H1 (cell line): ENCODE results near the gene WDSUB1. TPM values are rescaled to one million over a fixed set of nuclear protein-coding genes. Genes with fewer than 3 reads are reported as not detected.

ENCODE experiments used
- CTCF ChIA-PET: fragments of 300-600 bp; sonication (Branson Sonifier 250); formaldehyde crosslinking; loops from one replicate; lab custom pipeline; 2021; ENCODE audit not compliant: partially characterized antibody; lab: Charles Lee
- POLR2A ChIA-PET: fragments of 300-600 bp; sonication (Branson Sonifier 250); formaldehyde crosslinking; loops from one replicate; lab custom pipeline; 2021; ENCODE audit warnings: inconsistent platforms; ENCODE audit not compliant: partially characterized antibody; lab: Charles Lee
- DNase-seq, 2 experiments: peaks; one replicate each; pipeline versions ENCODE4 v3.0.0 to v3.0.0-alpha.2; 2010 to 2022; ENCODE audit warnings: low spot score in 2 of 2, low read depth in 1 of 2, mixed read lengths in 1 of 2
- FAIRE-seq: peaks from 2 replicates; lab custom pipeline; 2011; peaks lifted over from hg19 to GRCh38; lab: Jason Lieb, UNC
- H2AFZ ChIP-seq: 2 replicates; pipeline ENCODE4 v1.8.1; 2012; ENCODE audit warnings: low read length, inconsistent platforms
- H2AK5ac ChIP-seq: 2 replicates; pipeline ENCODE4 v1.6.1; 2013; ENCODE audit warnings: low read depth, low read length
- H2BK120ac ChIP-seq: replicated peaks from 2 replicates; pipeline ENCODE3; 2013; ENCODE audit warnings: low read depth, low read length, inconsistent platforms
- H2BK12ac ChIP-seq: 2 replicates; pipeline ENCODE4 v1.6.1; 2013; ENCODE audit warnings: low read depth, low read length
- H2BK15ac ChIP-seq: 2 replicates; pipeline ENCODE4 v1.6.1; 2013; ENCODE audit warnings: low read length
- H2BK20ac ChIP-seq: 2 replicates; pipeline ENCODE4 v1.6.1; 2013; ENCODE audit warnings: low read length
- H2BK5ac ChIP-seq: 2 replicates; pipeline ENCODE4 v1.6.1; 2013; ENCODE audit warnings: low read depth, low read length
- H3K14ac ChIP-seq: 2 replicates; pipeline ENCODE4 v1.6.1; 2013; ENCODE audit warnings: inconsistent platforms; ENCODE audit not compliant: insufficient read length
- H3K18ac ChIP-seq: 2 replicates; pipeline ENCODE4 v1.6.1; 2013; ENCODE audit warnings: low read length; ENCODE audit errors: extremely low read depth
- H3K23ac ChIP-seq: 2 replicates; pipeline ENCODE4 v1.6.1; 2013; ENCODE audit warnings: inconsistent platforms; ENCODE audit not compliant: insufficient read length
- H3K23me2 ChIP-seq: 2 replicates; pipeline ENCODE4 v1.6.1; 2013; ENCODE audit warnings: low read depth, low read length
- H3K27ac ChIP-seq: 2 replicates; pipeline ENCODE4 v1.6.1; 2011; ENCODE audit warnings: low read depth, low read length, inconsistent platforms
- H3K27me3 ChIP-seq, 4 experiments: replicated peaks in 1 of 4; 1 replicate in 1 of 4; 2 replicates in 3 of 4; pipeline versions ENCODE4 v1.6.1 to v1.8.1; 2011 to 2013; ENCODE audit warnings: low read length in 3 of 4, mild to moderate bottlenecking in 3 of 4, inconsistent platforms in 2 of 4, mixed read lengths in 2 of 4, moderate library complexity in 1 of 4; ENCODE audit not compliant: control insufficient read depth in 3 of 4, insufficient read depth in 3 of 4; ENCODE audit errors: extremely low read depth in 1 of 4
- H3K36me3 ChIP-seq, 4 experiments: 2 replicates each; pipeline versions ENCODE4 v1.6.1 to v1.8.1; 2011 to 2013; ENCODE audit warnings: mild to moderate bottlenecking in 4 of 4, low read length in 3 of 4, moderate library complexity in 2 of 4, control low read depth in 1 of 4, inconsistent platforms in 1 of 4; ENCODE audit not compliant: insufficient read depth in 4 of 4, control insufficient read depth in 2 of 4
- H3K4ac ChIP-seq: replicated peaks from 2 replicates; pipeline ENCODE3; 2013; ENCODE audit warnings: low read length, low read depth, mixed read lengths, inconsistent platforms; ENCODE audit not compliant: insufficient read length
- H3K4me1 ChIP-seq, 4 experiments: replicated peaks in 1 of 4; 1 replicate in 1 of 4; 2 replicates in 3 of 4; pipeline versions ENCODE4 v1.6.1 to v1.8.1; 2011 to 2013; ENCODE audit warnings: low read length in 3 of 4, inconsistent platforms in 2 of 4, mixed read lengths in 1 of 4; ENCODE audit not compliant: insufficient read depth in 4 of 4, control insufficient read depth in 3 of 4
- H3K4me2 ChIP-seq, 2 experiments: 2 replicates each; pipeline versions ENCODE4 v1.6.1 to v1.8.1; 2011 to 2013; ENCODE audit warnings: low read depth in 2 of 2, low read length in 2 of 2, control low read depth in 1 of 2, inconsistent platforms in 1 of 2, mild to moderate bottlenecking in 1 of 2; ENCODE audit not compliant: insufficient read depth in 1 of 2
- H3K4me3 ChIP-seq, 4 experiments: fragments of 200-600, 300-600 bp in 1 of 4; sonication (generic), shearing (Covaris generic), sonication (Bioruptor Twin) in 1 of 4; 2 replicates each; pipeline versions ENCODE4 v1.5.1 to v1.8.1; 2011 to 2016; ENCODE audit warnings: low read length in 4 of 4, low read depth in 3 of 4, control low read depth in 2 of 4, inconsistent platforms in 2 of 4, mild to moderate bottlenecking in 2 of 4, mixed read lengths in 1 of 4, moderate library complexity in 1 of 4; ENCODE audit not compliant: insufficient read depth in 2 of 4; ENCODE audit errors: extremely low read depth in 1 of 4
- H3K56ac ChIP-seq: replicated peaks from 2 replicates; pipeline ENCODE3; 2013; ENCODE audit warnings: low read depth, mild to moderate bottlenecking, mixed read lengths, low read length, inconsistent platforms; ENCODE audit not compliant: insufficient read length
- H3K79me1 ChIP-seq: 2 replicates; pipeline ENCODE4 v1.6.1; 2013; ENCODE audit warnings: low read depth, low read length, control low read depth
- H3K79me2 ChIP-seq, 2 experiments: 2 replicates each; pipeline versions ENCODE4 v1.6.1 to v1.8.1; 2012 to 2013; ENCODE audit warnings: low read length in 2 of 2, mild to moderate bottlenecking in 2 of 2, inconsistent platforms in 1 of 2; ENCODE audit not compliant: insufficient read depth in 2 of 2, control insufficient read depth in 1 of 2
- H3K9ac ChIP-seq, 4 experiments: replicated peaks in 1 of 4; 1 replicate in 1 of 4; 2 replicates in 3 of 4; pipeline versions ENCODE4 v1.6.1 to v1.8.1; 2011 to 2013; ENCODE audit warnings: low read depth in 3 of 4, low read length in 3 of 4, control low read depth in 2 of 4, mild to moderate bottlenecking in 2 of 4, moderate library complexity in 2 of 4, inconsistent platforms in 1 of 4; ENCODE audit errors: extremely low read depth in 1 of 4
- H3K9me3 ChIP-seq, 2 experiments: 2 replicates each; pipeline versions ENCODE4 v1.6.1 to v1.8.1; 2012 to 2013; ENCODE audit warnings: mild to moderate bottlenecking in 2 of 2, moderate library complexity in 2 of 2, control low read depth in 1 of 2, inconsistent platforms in 1 of 2, low read depth in 1 of 2, low read length in 1 of 2, mixed read lengths in 1 of 2; ENCODE audit not compliant: insufficient read depth in 2 of 2
- H4K20me1 ChIP-seq, 2 experiments: replicated peaks in 1 of 2; 2 replicates each; pipeline versions ENCODE3 to v1.8.1; 2011 to 2013; ENCODE audit warnings: inconsistent platforms in 2 of 2, low read length in 2 of 2, mild to moderate bottlenecking in 1 of 2; ENCODE audit not compliant: insufficient read depth in 2 of 2, control insufficient read depth in 1 of 2
- H4K5ac ChIP-seq: 2 replicates; pipeline ENCODE4 v1.6.1; 2013; ENCODE audit warnings: low read length, low read depth, mixed read lengths, inconsistent platforms; ENCODE audit not compliant: insufficient read length
- H4K8ac ChIP-seq: 2 replicates; pipeline ENCODE4 v1.8.0; 2013; ENCODE audit warnings: mild to moderate bottlenecking, moderate library complexity, low read length, inconsistent platforms; ENCODE audit not compliant: insufficient read depth; ENCODE audit errors: extremely low read depth
- H4K91ac ChIP-seq: replicated peaks from 2 replicates; pipeline ENCODE3; 2013; ENCODE audit warnings: low read length, mixed read lengths, inconsistent platforms; ENCODE audit not compliant: insufficient read length
- ATF3 ChIP-seq: IDR thresholded peaks from 2 replicates; pipeline ENCODE4 v1.6.1; 2011; ENCODE audit warnings: low read depth, mild to moderate bottlenecking, low read length; ENCODE audit not compliant: insufficient read depth
- EGR1 ChIP-seq: IDR thresholded peaks from 2 replicates; pipeline ENCODE4 v1.6.1; 2011; ENCODE audit warnings: low read depth, low read length, borderline replicate concordance
- HDAC6 ChIP-seq: IDR thresholded peaks from one replicate; pipeline ENCODE4 v1.7.1; 2012; ENCODE audit warnings: low read depth, mild to moderate bottlenecking, inconsistent platforms, low read length, moderate library complexity
- KDM1A ChIP-seq: fragments of 200-600, 300-600 bp; sonication (generic); IDR thresholded peaks from 2 replicates; pipeline ENCODE4 v1.7.1; 2016; ENCODE audit warnings: mild to moderate bottlenecking, low read length, borderline replicate concordance
- NANOG ChIP-seq: IDR thresholded peaks from 2 replicates; pipeline ENCODE4 v1.6.1; 2011; ENCODE audit warnings: low read length, low read depth, mild to moderate bottlenecking, inconsistent platforms; ENCODE audit not compliant: insufficient read depth, poor library complexity, severe bottlenecking
- RXRA ChIP-seq: IDR thresholded peaks from 2 replicates; pipeline ENCODE4 v1.6.1; 2011; ENCODE audit warnings: low read depth, mild to moderate bottlenecking, low read length, moderate library complexity; ENCODE audit not compliant: insufficient read depth
- SUZ12 ChIP-seq: fragments of 200-600 bp; sonication (generic); IDR thresholded peaks from 2 replicates; pipeline ENCODE4 v1.6.1; 2012; ENCODE audit warnings: mild to moderate bottlenecking, inconsistent platforms, low read length, moderate library complexity, mixed read lengths
- WGBS, 2 experiments: shearing (Covaris generic) in 1 of 2; methylation state at CpG; one replicate each; pipeline versions ENCODE4 v1.1.6 to v1.1.7; 2013 to 2015; ENCODE audit warnings: low lambda C conversion rate in 2 of 2, mixed read lengths in 2 of 2, inconsistent platforms in 1 of 2, low coverage in 1 of 2, missing lambda C conversion rate in 1 of 2; ENCODE audit not compliant: insufficient replicate concordance in 2 of 2, insufficient coverage in 1 of 2, insufficient read length in 1 of 2; ENCODE audit errors: extremely low coverage in 1 of 2, missing lambda C conversion rate in 1 of 2; 5-methylcytosine and 5-hydroxymethylcytosine counted together
- polyA plus RNA-seq, 7 experiments: library from polyadenylated mRNA; depleted of rRNA in 3 of 7; stranded (reverse) in 5 of 7; unstranded in 2 of 7; fragments of >200 nt in 5 of 7; fragments of 200-250 nt in 2 of 7; gene quantifications; 1 replicate in 5 of 7; 2 replicates in 1 of 7; 4 replicates in 1 of 7; pipeline versions ENCODE4 v1.2.1 to v1.2.3, GENCODE V29; 2011 to 2013; ENCODE audit warnings: missing spikeins in 2 of 7, mixed read lengths in 2 of 7
- total RNA-seq: library from RNA; stranded (reverse); fragmentation: NEBNext Ultra II Directional; extraction: Animal tissue kit (Norgen Biotek cat#: 25700); gene quantifications from 2 replicates; pipeline ENCODE4 v1.2.1, GENCODE V29; 2021

Gene WDSUB1
- total and polyA plus RNA-seq, 2 of the 8 experiments (the other 6 are each of a cell fraction or from before 2014, with no cell fraction given) = 5.5 to 8.0 TPM

- H3K79me2 ChIP-seq = no peaks in the 10 kb centered on the region
- no peak overlapping the region for H4K91ac ChIP-seq
- H3K18ac ChIP-seq = no peak overlapping the region
- H2AK5ac ChIP-seq = no peak overlapping the region
- H2BK15ac ChIP-seq = no peak overlapping the region
- no peak overlapping the region for H3K4ac ChIP-seq
- no peak for FAIRE-seq
- WGBS, 2 experiments = 68% methylated on average over 3 of the region's 3 CpGs; no CpG with 5 or more reads in 1 of the 2 experiments
- H3K14ac ChIP-seq = no peak overlapping the region
- no peak overlapping the region for H3K9ac ChIP-seq
- no peak overlapping the region for H3K4me3 ChIP-seq
- POLR2A ChIA-PET = no interaction called here
- no peaks in the 10 kb centered on the region; a peak in 1 of 7 replicates for H3K27me3 ChIP-seq
- H3K36me3 ChIP-seq = peaks cover 0 to 6% (median 1%) of the 10 kb centered on the region in 4 experiments; a peak in 1 of 8 replicates
- H3K9me3 ChIP-seq = no peaks in the 10 kb centered on the region
- no peaks in the 10 kb centered on the region for H3K23me2 ChIP-seq
- H2BK120ac ChIP-seq = no peak overlapping the region
- no peak overlapping the region for H2BK5ac ChIP-seq
- no peak overlapping the region for H3K56ac ChIP-seq
- no peak overlapping the region for H2BK12ac ChIP-seq
- H3K79me1 ChIP-seq = no peaks in the 10 kb centered on the region
- H4K5ac ChIP-seq = no peak overlapping the region
- no peak overlapping the region for H2AFZ ChIP-seq
- TF ChIP-seq HDAC6 (no peak), SUZ12 (no peak), EGR1 (no peak), NANOG (no peak), KDM1A (no peak), RXRA (no peak), ATF3 (no peak)
- TF ChIP-seq, all 59 proteins: peak for 0
- Histone ChIP-seq H4K20me1 (peaks cover 0 to 6% of the 10 kb centered on the region in 2 experiments), H3K4me2 (no peak overlapping the region), H4K8ac (no peak overlapping the region; the same call in 1 of the 2 replicates), H3K27ac (no peak overlapping the region), H3K23ac (no peak overlapping the region), H2BK20ac (no peak overlapping the region), H3K4me1 (no peaks in the 10 kb centered on the region)
- DNase-seq = no peak
- CTCF ChIA-PET = interaction anchor here (0.6 to 4.2 kb wide), 6 partner anchors 12 to 673 kb away, joined by 3 to 19 read pairs (median 3); no protein-coding TSS in a partner anchor
Observed at GRCh38 chr2:159227467-159227866, 59.0 kb downstream of the WDSUB1 start.
